ENCODE data around the gene ARL6IP4.
"Not testable (repeated sequence)": the region's sequence is repeated elsewhere in the genome, so short reads cannot be mapped to it uniquely, and the experiment has no call there.

The ARL6IP4 gene

DNA sequence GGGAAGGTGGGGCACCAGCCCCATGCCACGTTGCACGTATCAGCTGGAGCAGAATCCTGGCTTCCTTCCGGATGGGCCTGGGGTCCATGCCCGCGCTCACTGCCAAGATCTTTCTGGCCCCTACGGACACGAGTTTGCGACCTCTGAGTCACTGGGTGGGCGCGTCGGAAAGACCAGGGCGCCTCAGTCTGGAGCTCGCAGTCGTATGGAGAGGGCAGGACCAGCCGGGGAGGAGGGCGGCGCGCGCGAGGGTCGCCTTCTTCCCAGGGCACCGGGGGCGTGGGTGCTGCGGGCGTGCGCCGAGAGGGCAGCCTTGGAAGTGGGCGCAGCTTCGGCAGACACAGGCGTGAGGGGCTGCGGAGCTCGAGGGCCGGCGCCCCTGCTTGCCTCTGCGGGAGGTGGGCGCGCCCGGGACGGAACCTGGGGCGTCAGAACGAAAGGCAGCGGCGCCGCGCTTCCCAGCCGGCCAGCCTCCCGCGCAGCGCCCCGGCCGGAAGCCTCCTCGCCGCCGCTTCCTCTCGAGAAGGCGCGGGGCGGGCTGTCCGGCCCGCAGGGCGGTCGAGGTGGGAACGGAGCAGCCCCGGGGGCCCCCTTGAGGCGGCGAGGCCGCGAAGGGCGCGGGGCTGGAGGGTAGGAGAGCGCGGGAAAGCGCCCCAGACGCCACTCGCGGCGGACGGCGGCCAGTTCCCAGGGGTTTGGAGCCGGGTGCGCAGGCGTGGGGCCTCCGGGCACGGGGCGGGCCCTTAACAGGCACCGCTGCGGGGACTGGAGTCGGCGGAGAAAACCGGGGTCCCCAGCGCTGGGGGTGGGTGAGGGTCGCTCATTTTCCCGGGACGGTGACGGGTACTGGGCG is at the start of gene ARL6IP4:
ARL6IP4 (plus strand) TSS at position 499 of the 853 bp plus-strand sequence. CDS start 459 bp downstream, outside the sequence.
- peak; percentile 81 for DNase-seq

DNA sequence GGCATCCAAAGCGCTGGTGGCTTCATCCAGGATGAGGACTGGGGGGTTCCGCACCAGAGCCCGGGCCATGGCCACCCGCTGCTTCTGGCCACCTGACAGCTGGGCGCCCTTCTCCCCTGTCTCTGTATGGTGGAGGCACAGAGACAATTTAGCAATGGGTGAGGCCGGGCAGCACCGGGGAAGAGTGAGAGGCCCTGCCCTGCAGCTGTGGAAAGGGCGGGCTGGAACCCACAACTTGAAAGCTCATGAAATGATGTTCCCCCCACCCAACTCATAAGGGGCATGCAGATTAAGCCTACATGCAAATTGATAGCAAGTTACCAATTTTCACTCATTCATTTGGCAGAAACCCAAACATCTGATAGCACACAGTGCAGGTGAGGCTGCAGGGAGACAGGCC is 48.3 kb upstream of the ARL6IP4 start:
- ATAC-seq (no peak), DNase-seq (no peak)

More for the DNA sequence above, at the start of gene ARL6IP4:
- ATAC-seq: peak; percentile 71

DNA sequence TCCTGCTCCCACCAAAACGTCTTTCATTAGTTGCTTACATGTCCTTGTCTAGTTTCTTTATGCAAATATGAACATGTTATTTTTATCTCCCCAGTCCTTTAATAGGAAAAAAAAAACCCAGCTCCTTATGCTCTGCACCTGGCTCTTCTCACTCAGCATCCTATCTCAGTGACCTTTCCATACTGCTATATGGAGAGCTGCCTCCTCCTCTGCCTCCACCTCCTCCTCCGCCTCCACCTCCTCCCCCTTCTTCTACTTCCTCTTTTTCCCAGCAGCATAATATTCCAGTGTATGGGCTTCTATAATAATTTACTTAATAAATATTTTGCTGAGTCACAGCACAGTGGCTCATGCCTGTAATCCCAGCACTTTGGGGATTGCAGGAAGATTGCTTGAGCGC is 45.8 kb upstream of the ARL6IP4 start:
- DNase-seq (no peak), ATAC-seq (no peak)

DNA sequence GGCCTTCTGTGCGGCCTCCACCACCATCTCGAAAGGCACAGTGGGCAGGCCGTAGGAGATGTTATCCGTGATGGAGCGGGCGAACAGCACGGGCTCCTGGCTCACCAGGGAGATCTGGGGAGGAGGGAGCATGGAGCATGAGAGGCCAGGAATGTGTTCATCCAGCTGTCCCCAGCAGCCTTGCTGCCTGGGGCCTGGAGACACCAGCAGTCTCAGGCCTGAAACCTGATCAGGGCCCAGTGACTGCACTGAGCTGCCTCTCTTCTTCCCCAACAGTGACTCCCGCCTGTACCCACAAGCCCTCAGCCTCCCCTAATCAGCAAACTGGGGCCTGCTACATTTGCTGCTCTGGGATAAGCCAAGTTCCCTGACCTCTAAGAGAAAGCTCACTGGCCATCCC is 45.2 kb upstream of the ARL6IP4 start:
- no peak for ATAC-seq

DNA sequence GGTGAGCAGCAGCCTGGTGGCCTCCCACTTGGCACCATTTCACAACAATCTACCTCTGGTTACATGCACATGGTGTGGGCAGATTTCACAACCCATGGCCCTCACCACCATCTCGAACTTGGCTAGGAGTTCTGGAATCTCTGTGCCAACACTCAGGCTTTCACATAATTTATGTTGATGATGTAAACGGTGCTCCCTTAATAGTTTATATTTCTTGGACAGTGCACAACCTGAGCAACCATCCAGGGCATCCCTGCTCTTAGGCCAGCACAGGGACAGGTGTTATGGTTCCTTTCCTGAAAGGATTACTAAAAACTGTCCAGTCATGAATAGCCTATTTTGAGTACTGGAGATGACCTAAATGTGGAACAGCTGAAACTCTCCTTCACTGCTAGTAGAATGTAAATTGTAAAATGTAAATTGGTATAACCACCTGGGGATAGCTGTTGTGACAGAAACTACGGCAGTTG is 42.8 kb upstream of the ARL6IP4 start:
- DNase-seq (no peak), ATAC-seq (no peak)

More for the DNA sequence above, 45.2 kb upstream of the ARL6IP4 start:
- DNase-seq: no peak

DNA sequence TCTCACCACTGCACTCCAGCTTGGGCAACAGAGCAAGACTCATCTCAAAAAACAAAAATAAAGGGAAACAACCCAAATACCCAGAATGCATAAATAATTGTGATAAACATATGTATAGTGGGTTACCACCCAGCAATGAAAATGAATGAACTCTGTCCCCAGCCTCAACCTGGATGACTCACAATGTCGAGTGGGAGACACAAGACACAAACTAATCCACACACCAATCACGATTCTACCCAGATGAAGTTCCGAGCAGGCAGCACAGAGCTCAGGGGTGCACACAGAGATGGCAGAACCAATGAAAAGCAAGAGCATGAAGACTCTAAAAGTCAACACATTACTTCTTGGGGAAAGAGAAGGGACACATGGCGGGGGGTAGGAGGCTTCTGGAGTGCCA is 41.4 kb upstream of the ARL6IP4 start:
- DNase-seq (no peak), ATAC-seq (no peak)

DNA sequence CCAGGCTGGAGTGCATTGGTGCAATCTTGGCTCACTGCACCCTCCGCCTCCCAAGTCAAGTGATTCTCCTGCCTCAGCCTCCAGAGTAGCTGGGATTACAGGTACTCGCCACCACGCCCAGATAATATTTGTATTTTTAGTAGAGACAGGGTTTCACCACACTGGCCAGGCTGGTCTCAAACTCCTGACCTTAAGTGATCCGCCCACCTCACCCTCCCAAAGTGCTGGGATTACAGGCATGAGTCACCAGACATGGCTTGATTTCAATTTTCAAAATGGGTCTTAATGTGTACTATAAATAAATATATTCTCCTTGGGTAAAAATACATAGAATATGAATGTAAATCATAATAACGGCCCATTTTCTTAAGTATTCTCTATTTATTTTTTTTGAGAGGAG is 39.1 kb upstream of the ARL6IP4 start:
- ATAC-seq, DNase-seq: not testable (repeated sequence)

DNA sequence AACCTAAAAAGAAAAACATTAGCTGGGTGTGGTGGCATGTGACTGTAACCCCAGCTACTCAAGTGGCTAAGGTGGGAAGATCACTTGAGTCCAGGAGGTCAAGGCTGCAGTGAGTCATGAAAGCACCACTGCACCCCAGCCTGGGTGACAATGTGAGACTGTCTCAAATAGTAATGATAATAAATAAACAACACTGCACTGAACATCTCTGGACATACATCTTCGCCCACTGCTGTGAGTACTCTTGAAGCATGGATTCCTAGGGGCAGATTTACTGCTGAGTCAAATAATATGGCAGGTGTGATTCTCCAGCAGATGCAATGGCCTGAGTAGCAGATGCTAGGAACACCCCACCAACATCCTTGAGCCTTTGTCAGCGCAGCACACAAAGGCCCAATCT is 37.8 kb upstream of the ARL6IP4 start:
- no peak for DNase-seq
- no peak for ATAC-seq

DNA sequence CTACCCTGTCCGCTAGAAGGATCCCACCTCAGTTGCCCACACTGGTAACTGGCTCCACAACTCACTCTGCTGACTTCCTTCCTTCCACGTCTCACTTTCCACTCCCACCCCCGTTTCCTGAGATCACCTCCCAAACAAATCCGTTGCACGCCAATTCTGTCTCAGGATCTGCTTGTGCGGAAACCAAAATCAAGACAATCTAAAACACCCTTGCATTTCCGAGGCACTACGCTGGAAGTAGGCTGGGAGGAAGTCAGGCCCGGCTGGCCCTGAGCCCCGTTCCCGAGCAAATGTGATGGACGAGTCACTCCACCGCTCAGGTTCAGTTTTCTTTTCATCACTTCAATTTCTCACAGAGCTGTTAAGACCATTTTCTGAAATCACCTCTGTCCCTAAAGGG is 37.3 kb upstream of the ARL6IP4 start:
- no peak for DNase-seq

DNA sequence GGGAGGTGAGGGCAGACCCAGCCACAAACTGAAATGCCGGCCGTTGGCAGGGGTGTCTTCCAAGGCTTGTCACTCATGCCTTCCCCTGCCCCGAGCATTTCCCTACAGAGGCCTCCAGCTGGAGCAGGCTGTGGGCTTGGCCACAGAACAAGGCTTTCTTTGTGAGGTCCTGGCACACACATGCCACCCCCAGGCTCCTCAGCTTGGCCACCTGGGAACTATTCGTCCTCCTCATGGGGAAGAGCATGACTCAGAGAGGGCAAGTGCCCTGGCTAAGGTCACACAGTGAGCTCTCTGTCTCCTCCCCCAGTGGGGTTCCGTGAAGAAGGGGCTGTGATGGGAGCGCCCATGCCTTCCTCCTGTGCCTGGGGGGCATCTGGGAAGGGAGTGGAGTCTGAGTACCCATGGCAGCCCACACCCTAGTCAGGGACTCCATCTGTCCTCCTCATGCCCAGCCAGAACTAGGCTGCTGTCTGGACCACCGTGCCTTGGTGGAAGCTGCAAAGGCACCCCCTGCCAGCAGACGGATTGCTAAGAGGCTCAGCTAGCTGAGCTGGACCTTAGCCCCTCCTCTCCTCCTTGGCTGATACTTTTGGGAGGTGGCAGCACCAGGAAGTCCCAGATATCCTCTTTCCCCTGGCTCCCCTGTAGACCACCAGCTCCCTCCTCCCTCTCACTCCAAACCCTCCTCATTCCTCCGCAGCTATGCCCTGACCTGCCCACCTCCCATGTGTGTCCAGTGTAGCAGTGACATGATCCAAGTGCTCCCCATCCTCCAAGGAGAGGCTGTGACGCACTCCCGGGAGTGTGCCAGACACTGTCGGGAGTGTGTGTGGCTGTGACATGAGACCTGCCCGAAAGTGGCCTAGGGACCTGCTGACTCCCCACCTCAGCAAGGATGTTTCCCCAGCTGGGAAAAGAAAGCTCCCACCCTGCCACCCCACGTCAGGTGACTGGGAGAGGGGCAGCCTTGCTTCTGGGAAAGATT is 35.6 kb upstream of the ARL6IP4 start:
- DNase-seq (no peak), ATAC-seq (no peak)

More for the DNA sequence above, 37.3 kb upstream of the ARL6IP4 start:
- no peak for ATAC-seq

DNA sequence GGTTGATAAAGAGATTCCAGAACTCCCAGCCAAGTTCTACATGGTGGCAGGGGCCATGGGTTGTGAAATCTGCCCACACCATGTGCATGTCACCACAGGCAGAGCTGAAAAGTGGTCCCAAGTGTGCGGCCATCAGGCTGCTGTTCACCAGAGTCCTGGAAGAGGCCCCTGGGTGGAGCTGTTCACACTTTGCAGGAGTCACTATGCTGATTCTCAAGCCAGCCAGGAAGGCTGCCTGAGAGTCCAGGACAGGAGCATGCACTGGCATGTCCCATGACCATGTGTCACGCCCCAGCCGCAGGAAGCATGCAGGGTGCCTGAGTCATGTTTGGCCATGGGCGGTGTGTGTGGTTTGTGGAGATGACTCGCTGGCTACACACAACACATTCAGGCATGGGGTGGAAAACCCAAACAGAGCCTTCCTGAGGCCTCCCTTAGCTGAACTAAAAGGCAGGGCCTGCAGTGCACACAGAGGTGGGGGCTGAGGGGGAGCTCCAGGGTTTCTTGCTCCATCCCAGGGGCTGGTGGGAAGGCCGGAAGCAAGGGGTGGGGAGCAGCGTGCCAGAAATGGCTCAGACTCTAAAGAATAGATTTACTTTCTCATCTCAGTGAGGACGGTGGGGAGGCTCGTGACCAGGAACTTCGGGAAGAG is 33.7 kb upstream of the ARL6IP4 start:
- DNase-seq (peak; percentile 89), ATAC-seq (peak; percentile 98)

DNA sequence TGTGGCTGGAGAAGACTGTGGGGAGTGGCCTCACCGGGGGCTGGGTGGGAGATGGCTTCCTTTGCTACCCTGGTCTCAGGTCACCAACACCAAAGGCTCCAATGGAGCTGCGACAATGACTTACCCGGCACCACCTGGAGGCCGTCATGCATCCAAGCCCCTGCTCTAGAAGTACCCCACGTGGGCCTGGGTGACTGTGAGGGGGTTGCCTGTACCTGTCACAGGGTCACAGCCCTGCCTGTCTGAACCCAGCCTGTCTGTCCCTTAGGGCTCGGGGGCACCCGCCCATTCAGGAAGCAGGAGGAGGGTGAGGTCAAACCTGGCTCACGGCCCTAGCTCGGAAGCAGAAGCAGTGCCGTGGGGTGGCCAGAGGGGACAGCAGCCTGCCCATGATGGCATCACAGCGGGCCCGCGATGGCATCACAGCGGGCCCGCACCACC is 33.1 kb upstream of the ARL6IP4 start:
- ATAC-seq (no peak), DNase-seq (no peak)

DNA sequence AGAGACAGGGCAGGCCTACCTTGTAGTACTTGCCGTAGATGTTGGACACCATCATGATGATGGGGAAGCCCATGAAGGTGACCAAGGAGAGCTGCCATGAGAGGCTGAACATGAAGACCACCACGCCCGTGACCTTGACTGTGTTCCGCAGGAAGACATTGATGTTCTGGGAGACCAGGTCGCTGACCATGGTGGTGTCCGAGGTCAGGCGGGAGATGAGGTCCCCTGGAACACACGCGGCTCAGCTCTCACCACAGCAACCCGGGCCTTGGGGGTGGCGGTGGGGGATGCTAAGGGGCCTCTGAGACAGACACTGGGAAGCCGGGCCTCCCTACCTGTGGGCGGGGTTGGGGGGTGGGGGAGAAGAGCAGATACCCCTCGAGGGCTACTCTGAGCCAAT is 31.9 kb upstream of the ARL6IP4 start:
- DNase-seq: no peak
- no peak for ATAC-seq

DNA sequence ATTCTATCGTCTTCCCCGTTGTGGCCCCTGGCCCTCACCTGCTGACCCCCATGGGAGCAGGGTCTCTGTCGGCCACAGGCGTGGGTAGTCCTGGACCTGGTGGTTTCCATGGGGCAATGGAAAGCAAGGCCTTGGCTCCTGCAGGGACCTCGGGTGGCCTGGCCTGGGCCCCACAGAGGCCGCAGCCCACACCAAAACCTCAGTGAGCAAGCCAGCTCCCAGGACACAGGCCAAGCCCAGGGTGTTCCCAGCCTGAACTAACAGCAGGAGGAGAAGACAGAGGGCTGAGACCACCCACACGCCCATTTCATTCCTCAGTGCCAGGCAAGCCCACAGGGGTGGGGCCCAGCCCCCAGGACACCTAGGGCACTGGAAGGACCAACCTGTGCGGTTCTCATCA is 31.1 kb upstream of the ARL6IP4 start:
- no peak for DNase-seq

DNA sequence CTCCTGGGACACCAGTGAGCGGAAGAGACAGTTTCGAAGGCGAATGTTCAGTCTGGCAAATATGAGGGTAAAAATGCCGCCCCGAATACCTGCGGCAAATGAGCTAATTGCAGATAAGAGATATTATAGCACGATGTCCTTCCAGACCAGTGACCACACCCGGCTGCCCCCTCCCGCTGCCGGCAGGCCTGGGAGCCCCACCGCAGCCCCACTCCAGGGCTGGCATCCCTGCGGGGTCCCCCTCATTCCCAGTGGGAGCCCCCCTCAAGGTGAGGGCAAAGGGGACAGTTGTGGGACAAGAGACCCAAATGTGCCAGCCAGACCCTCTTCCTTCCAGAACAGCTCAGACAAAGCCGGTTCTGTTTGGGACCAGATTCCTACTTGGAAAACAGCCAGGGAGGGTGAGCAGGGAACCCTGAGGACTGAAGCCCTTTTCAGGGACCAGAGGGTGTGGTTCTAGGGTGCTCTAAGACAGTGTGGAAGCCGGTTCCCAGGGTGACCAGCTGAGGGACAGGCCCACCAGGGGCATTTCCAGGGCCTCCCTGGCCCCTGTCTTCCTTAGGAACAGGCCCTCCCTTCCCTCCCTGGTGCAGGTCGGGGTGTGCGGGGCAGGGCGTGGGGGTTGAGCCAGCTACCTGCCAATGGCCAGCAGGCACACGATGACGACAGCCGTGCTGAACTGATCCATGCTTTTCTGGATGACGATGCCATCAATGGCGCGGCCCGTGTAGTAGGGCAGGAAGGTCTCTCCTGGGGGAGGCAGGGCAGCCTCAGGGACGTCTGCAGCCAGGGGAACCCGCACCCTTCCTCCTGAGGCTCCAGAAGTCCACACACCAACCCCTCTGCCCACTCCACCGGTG is 30.4 kb upstream of the ARL6IP4 start:
- no peak for ATAC-seq
- DNase-seq: no peak

More for the DNA sequence above, 31.1 kb upstream of the ARL6IP4 start:
- no peak for ATAC-seq

DNA sequence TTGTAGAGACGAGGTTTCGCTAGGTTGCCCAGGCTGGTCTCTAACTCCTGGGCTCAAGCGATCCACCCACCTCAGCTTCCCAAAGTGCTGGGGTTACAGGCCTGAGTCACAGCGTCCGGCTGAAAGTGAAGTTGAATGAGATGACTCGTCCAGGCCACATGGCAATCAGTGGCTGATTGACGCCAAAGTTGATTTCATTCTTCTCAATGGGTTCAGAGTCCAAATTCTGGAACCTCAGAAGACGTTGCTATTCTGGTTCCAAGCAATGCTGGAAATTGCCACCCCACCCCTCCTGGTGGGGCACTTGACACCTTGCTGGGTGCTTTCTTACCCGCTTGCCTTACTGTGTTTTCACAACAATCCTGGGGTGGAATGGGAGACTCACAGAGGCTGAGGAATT is 29.1 kb upstream of the ARL6IP4 start:
- DNase-seq (no peak), ATAC-seq (no peak)

DNA sequence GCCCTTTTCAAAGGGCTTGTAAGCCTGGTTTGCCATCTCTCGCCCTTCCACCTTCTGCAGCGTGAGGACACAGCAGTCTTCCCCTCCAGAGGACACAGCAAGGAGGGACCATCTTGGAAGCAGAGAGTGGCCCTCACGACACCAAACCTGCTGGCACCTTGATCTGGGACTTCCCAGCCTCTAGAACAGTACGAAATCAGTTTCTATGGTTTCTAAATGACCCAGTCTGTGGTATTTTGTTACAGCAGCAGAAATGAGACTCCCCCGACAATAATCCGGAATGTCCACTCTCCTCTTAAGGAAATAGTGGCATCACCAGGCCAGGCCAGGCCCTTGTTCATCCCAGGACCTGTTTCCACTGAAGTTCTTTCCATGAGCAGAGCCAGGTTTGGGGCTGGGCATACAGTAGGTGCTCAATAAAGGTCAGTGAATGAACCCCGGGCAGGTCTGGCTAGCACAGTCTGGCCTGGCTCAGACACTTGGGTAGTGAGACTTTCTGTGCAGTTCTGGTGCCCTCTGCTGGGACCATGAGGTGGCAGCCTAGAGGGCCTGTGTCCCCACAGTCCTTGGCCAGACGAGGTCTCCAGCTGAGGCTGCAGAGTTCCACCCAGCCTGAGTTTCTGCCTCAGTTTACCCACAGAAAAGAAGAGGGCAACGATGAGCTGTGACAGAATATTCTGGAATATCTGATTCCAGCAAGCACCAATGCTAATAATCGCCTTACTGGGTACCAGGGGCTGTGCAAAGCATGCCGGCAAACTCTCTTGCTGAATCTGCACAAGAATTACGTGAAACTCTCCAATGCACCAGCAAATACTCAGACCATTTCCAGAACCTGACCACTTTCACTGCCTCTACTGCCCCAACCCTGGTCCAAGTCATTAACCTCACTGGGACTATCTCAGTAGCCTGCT is 28.2 kb upstream of the ARL6IP4 start:
- DNase-seq: peak; percentile 77
- peak; percentile 93 for ATAC-seq

DNA sequence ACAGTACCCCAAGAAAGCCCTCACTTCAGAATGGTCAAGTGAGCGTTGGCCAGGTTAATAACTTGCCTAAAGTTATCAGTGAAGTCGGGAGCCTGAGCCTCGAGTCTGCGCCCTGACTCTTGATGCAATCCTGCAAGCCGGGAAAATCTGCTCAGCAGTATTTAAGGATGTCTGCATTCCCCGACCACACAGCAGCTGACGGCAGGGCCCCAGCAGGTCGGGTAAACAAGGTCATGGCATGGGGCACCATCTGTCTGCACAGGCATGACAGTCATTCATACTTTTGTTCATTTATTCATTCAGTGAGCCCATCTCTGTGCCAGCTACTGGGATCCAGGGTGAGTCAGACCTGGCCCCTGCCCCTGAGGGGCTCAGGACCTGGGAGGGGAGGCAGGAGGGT is 25.3 kb upstream of the ARL6IP4 start:
- no peak for DNase-seq
- ATAC-seq: no peak

DNA sequence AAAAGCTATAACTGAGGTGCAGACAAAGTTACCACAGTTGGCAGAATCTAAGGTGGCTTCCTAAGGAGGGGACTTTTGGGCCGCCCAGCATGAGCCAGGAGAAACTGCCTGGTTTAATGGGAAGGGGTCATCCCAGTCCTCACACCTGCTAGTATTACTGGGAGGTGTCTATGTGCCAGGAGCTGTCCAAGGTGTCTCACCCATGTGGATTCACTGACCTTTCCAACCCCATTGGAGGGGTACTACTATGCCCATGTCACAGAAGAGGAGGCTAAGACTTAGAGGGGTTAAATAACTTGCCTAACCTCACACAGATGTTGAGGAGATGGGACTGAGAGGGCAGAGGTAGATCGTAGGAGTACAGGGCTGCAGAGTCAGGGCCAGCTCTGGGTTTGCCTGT is 24.4 kb upstream of the ARL6IP4 start:
- ATAC-seq (no peak), DNase-seq (no peak)

All from stimulated activated naive CD8-positive, alpha-beta T cell treated with anti-CD3 and anti-CD28 coated beads, Interleukin-15, Interleukin-2, amounts not matched to agents 100 U/mL and 50 U/mL, for 24 hours (primary cell).